T follicular helper cell (primary cell): ENCODE measurements around the gene P4HA2.
A peak's percentile ranks its signal among the peaks of the same experiment; 100 is the strongest.

Source experiments
- DNase-seq: peaks from one replicate; pipeline ENCODE4 v3.0.0-alpha.2; 2020; ENCODE audit warnings: low read depth
- total RNA-seq, 2 experiments: gene quantifications; one replicate each; lab custom pipeline; 2026; lab: John Stamatoyannopoulos, UW

Gene P4HA2
- total RNA-seq, result 0.61 to 0.84 reads per million in 2 experiments

GRCh38 chr5:132227485-132228240 is at the start of gene P4HA2:
Gene P4HA2 (minus strand): TSS chr5:132227853. CDS start chr5:132218626, 9,227 bp downstream.
- DNase-seq, result no peak

GRCh38 chr5:132277256-132277655 is 49.6 kb upstream of the P4HA2 start:
- no peak for DNase-seq

- DNase-seq, result no peak
Measured at GRCh38 chr5:132275367-132276220, 47.9 kb upstream of the P4HA2 start.

- no peak for DNase-seq
Measured at GRCh38 chr5:132274050-132274792, 46.6 kb upstream of the P4HA2 start.

DNA sequence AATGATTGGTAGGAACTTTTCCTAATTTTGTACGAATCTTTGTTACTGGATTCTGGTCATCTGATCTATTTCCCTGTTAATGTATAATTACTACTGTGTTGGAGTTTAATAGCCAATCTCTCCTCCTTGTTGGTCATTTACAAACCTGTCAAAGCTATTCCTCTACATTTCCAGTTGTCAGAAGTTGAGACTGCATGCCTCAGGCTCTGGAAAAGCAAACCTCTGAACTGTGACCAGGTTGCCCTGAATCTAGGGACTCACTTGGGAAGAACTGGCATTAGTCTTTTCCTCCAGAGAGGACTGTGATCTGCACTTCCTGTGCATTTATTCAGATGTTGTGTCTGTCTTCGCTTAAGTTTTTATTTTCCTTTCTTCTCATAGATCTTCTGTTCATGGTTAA is 46.0 kb upstream of the P4HA2 start:
- DNase-seq, result no peak

- DNase-seq, result peak; percentile 33
Measured at GRCh38 chr5:132272311-132273210, 44.9 kb upstream of the P4HA2 start.

GRCh38 chr5:132271251-132272246 is 43.9 kb upstream of the P4HA2 start:
- no peak for DNase-seq

- DNase-seq, result no peak
Measured at GRCh38 chr5:132270706-132271105, 43.1 kb upstream of the P4HA2 start.

DNA sequence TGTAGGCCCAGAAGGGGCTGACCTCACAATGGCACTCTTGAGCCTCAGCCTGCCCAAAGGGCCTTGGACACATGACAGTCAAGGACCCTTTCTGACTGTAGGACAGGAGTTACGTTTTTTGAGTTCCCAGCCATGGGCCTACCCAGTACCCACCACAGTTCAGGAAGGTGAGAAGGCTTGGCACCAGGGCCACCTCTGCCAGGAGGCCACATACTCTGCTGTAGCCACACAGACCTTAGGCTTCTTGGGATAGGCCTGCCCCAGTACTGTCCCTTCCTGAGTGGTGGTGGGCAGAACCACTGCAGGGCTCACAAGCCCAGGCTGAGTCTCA is 42.6 kb upstream of the P4HA2 start:
- DNase-seq, result no peak

DNA sequence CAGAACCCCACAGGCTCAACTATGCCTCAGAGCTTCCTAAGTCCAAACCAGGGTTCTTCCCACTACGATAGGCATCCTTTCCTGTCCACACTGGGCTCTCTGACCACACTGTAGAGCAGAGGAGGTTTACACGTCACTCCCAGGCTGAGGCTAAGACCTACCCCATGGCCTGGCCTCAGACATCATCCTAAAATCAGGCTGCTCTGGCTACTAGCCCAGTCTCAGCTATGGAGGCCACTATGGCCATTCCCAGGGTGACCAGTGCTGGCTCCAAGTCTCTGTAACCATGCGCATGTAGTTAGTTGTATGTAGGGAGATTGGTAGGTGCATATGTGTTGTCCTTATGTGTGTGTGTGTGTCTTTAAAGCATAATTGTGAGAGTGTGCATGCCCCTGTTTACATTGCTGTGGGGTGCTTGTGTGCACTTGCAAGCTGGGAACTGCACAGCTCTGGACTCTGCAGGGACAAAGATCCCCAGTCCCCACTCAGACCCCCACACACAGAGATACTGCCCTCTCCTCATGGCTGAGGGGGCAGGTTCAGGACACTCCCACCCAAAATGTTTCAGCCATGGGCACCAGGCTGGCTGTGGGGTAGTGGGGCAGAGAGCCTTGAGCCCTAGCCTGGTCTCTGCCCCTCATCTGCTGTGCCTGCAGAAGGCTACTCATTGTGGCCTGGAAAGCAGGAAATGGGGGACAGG is 42.1 kb upstream of the P4HA2 start:
- no peak for DNase-seq

DNA sequence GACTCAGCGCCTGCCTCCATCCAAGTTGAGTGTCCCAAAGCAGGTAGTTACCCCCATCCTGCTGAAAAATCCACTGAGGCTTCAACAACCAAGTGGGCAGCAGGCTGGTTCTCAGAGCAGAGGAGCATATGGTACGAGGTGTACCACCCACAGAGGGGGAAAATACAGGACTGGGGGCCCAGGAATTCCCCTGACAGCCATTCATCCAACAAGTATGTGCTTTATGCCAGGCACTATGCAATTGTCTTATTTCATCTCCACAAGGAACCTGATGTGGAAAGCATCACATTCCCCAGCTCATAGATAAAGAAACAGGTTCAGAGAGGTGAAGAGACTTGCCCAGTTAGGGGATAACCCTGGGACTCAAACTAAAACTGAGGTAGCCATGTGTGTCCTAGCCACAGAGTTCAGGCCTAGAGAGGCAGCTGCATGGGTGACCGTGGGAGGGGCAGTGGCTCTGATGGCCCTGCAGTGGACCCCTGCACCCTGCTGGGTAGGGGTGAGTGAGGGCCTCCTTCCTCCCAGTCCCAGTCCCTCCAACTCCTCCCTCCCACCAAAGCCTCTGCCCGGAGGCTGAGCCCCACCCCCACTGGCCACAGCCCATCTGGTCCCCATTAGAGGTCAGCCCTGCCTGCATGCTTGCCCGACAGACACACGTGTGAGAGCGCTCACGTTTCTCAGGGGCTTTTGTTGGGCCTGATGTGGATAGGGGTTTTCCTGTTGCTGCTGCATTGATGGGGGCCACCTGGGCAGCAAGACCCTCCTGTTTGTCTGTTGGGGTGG is 41.3 kb upstream of the P4HA2 start:
- no peak for DNase-seq

- no peak for DNase-seq
Measured at GRCh38 chr5:132267931-132268768, 40.5 kb upstream of the P4HA2 start.

DNA sequence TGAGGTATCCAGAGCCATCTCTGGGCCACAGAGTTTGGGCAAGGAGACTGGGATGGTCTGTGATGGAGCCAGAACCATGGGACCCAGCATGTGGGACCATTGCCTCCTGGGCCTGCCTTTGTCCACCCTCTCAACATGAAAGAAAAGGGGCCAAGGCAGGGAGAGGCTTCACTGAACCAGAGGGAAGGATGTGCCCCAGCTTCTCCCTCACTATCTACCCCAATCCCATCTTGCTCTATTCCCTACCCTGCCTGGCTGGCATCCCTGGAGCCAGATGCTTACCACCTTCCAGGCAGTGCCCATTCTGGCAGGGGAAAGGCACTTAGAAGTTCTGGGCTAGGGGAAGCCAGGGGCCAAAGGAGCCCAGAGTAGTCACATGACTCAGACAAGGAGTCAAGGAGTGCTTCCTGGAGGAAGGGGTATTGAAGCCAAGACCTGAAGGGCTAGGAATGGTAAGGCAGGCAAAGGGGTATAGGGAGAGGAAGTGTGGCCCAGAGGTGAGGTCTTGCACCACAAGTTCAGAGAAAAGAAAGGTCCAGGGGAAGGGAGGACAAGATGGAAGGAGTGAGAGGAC is 39.6 kb upstream of the P4HA2 start:
- DNase-seq, result no peak

DNA sequence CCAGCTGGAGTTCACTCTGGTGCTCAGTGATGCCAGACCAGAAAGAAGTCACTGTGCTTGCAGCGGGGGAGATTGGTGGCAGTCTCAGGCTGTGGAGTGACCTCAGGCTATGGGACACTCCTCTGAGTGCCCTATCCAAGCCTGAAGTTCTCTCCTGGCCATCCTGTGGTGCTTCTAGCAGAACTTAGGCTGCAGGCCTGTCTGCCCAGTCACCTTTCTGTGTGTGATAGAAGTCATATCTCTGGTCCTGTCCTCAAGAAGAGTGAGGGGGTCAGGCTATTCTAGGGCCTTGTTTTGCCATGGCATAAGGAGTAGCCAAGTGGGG is 39.1 kb upstream of the P4HA2 start:
- DNase-seq, result no peak

- no peak for DNase-seq
Measured at GRCh38 chr5:132266031-132266835, 38.6 kb upstream of the P4HA2 start.

- DNase-seq, result no peak
Measured at GRCh38 chr5:132265336-132266030, 37.8 kb upstream of the P4HA2 start.
